Right cardiac atrium (tissue), 5 donors: ENCODE data around the gene MACF1. TPM values are rescaled to one million over a fixed set of nuclear protein-coding genes. Genes with fewer than 3 reads are reported as not detected.

Experiments
- ATAC-seq, 2 donors: fragments of 200-7000 bp; cut with Tn5 transposase; one replicate each; pipeline versions ENCODE4 v1.8.0 to v1.9.1; 2020; ENCODE audit warnings: moderate library complexity in 2 of 2, mild to moderate bottlenecking in 1 of 2
- DNase-seq, 3 donors: peaks; one replicate each; pipeline ENCODE4 v3.0.0-alpha.2; 2020
- H3K27ac ChIP-seq: one replicate; pipeline ENCODE4 v1.5.1; 2013; ENCODE audit warnings: mild to moderate bottlenecking, low read length, control low read depth, moderate library complexity
- H3K27me3 ChIP-seq: one replicate; pipeline ENCODE4 v1.6.1; 2013; ENCODE audit not compliant: control insufficient read depth, insufficient read depth
- H3K4me1 ChIP-seq: one replicate; pipeline ENCODE4 v1.6.1; 2013; ENCODE audit warnings: low read length; ENCODE audit not compliant: control insufficient read depth, insufficient read depth
- H3K4me3 ChIP-seq: one replicate; pipeline ENCODE4 v1.5.1; 2013; ENCODE audit warnings: low read length, control low read depth
- H3K9me3 ChIP-seq: one replicate; pipeline ENCODE4 v1.6.1; 2013; ENCODE audit warnings: low read length; ENCODE audit not compliant: control insufficient read depth
- WGBS: extraction: QIAGEN DNeasy Blood & Tissue Kit; methylation state at CpG from one replicate; pipeline ENCODE4 v1.1.7; 2013; 5-methylcytosine and 5-hydroxymethylcytosine counted together
- intact Hi-C, 4 donors: fragments of 100-400 bp; cut with DNase I; formaldehyde crosslinking; loops; one replicate each; pipeline versions ENCODE4 v1.11.0 to v1.14.0; 2022 to 2023
- polyA plus RNA-seq: library from polyadenylated mRNA; stranded (reverse); fragments of 200-250 nt; gene quantifications from one replicate; pipeline ENCODE4 v1.2.3, GENCODE V29; 2013
- total RNA-seq, 4 donors: library from RNA; stranded (reverse); fragmentation: NEBNext Ultra II Directional; extraction: Animal tissue kit (Norgen Biotek cat#: 25700); gene quantifications; one replicate each; pipeline ENCODE4 v1.2.1, GENCODE V29; 2021
- donor health status: healthy with polysubstance abuse.
- donor health status: DM: no; HTN: yes; CAD: no.
- donor health status: DM: no; HTN: no; CAD: no.
- donor health status: DM: no; HTN: yes; CAD: no; lungs with severe emphysema.
- donor health status: DM: yes; HTN: yes; CAD: no.

The MACF1 gene
- total and polyA plus RNA-seq, 5 donors, result 145 to 359 (median 316) TPM

DNA sequence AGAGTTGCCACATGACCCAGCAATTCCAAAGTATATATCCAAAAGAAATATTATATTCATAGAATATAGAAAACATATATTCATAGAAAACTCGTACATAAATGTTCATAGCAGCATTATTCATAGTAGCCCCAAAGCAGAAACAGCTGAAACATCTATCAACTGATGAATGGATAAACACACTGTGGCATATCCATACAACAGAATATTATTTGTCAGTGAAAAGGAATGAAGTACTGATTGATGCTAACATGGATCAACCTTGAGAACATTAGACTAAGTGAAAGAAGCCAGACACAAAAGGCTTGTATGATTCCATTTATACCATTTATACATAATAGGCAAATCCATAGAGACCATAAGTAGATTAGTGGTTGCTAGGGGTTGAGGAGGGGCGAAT lies 21.7 kb upstream of the MACF1 start:
- ATAC-seq (no peak), DNase-seq (no peak)
- Histone ChIP-seq H3K27me3 (no peaks in the 10 kb centered on the region), H3K4me1 (peaks cover 4% of the 10 kb centered on the region), H3K27ac (no peak overlapping the region), H3K9me3 (no peaks in the 10 kb centered on the region), H3K4me3 (no peak overlapping the region)
- intact Hi-C loops, result no loop called here
- WGBS, result 93% methylated on average over 2 of the region's 2 CpGs

DNA sequence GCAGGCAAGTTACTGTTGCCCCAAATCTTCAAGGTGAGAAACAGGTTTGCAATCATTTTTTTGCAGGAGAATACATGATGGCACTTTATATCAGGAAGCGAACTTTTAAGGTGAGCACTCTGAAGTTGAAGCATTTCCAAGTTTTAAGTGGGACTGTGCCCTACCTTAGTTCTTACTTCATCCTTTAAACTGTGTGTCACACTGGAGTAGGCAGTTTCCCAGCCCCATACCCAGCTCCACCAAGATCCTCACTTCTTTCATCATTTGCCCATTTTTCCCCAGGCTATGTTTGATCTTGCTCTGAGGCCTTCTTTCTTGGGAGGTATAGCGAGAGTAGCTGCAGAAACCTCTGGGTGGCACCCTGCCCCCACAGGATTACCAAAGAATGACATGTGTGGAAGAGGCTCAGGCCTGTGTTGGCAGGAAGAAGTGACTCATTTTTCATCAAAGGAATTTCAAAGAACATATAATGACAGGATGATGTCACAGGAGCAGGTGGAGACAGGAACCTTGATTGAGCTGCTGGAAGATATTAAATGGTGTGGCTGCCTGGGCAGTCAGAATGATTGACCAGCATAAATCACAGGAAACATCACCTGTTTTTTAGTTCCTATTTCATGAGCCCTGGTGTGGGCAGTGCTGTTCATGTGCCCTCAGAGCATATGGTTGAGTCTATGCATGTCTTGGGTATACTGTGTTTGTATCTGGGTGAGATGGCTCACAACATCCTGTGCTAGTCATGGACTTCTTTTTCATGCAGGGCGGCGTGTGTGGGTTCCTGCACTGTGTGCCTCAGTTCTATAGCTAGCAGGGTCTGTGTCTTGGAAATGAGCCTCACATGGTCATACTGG lies 20.8 kb upstream of the MACF1 start:
- 86% methylated on average over 4 of the region's 4 CpGs for WGBS
- intact Hi-C loops, result no loop called here
- peak overlapping the region; percentile 3 for H3K27ac ChIP-seq
- H3K27me3 ChIP-seq, result no peaks in the 10 kb centered on the region
- ATAC-seq, result peak; percentile 78 to 83
- no peaks in the 10 kb centered on the region for H3K9me3 ChIP-seq
- no peaks in the 10 kb centered on the region for H3K4me1 ChIP-seq
- peak in 1 of 3 donors; percentile 39 for DNase-seq
- H3K4me3 ChIP-seq, result no peak overlapping the region

DNA sequence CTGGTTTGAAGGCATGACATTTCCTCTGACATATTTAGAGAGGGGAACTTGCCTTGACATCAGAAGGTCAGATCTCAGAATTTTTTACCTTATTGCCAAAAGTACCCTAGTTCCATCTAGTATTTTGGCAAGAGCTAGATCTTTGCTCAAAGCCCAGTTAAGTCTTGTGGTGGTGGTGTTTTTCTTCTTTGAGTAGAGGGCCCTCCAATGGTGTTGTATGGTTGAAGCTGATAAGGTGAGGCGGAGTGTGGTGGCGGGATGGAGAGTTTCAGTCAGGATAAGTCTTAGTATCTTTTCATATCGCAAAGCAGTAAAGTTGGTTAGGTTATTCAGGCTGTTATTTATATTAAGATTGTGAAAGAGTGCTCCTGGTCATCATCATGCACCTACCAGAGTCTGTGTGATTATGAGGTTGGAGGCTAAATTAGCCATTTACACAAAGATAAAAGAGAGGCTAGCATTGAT lies 20.1 kb upstream of the MACF1 start:
- DNase-seq (no peak), ATAC-seq (peak in 1 of 2 donors; percentile 7)
- intact Hi-C loops, result no loop called here
- Histone ChIP-seq H3K27me3 (no peaks in the 10 kb centered on the region), H3K4me1 (no peaks in the 10 kb centered on the region), H3K4me3 (no peak overlapping the region), H3K9me3 (no peaks in the 10 kb centered on the region), H3K27ac (peak overlapping the region; percentile 3)
- 95% methylated on average over 3 of the region's 3 CpGs for WGBS

DNA sequence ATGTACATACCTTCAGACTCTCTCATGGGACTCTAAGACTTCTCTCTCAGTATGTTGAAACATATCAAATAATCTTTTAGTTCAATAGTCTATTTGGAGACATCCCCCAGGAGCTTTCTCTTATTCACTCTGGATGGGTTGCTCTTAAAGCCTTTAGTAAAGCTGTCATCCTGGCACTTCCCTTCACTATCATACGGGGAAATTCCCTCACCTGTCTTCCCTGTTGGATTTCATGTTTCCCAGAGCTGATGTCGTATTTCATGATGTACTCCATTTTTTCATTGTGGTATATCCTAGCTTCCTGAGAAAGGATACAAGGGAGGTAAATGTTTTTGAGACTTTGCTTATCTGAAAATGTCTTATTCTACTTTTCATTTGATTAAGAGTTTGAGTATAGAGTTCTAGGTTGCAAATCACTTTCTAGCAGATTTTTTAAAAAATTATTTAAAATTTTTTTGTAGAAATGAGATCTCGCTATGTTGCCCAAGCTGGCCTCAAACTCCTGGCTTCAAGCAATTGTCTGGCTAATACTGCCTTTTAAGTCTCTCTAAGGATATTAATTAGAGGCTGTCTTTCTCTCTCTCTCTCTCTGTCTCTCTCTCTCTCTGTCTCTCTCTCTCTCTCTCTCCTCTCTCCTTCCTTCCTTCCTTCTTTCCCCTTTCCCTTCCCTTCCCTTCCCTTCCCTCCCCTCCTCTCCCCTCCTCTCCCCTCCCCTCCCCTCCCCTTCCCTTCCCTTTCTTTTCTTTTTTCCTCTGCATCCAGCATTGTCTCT lies 17.0 kb upstream of the MACF1 start:
- no peak overlapping the region for H3K4me3 ChIP-seq
- no peaks in the 10 kb centered on the region for H3K27me3 ChIP-seq
- 81% methylated on average over 3 of the region's 3 CpGs for WGBS
- intact Hi-C loops, result no loop called here
- H3K27ac ChIP-seq, result no peak overlapping the region
- ATAC-seq, result no peak
- no peaks in the 10 kb centered on the region for H3K4me1 ChIP-seq
- no peaks in the 10 kb centered on the region for H3K9me3 ChIP-seq
- DNase-seq, result no peak

DNA sequence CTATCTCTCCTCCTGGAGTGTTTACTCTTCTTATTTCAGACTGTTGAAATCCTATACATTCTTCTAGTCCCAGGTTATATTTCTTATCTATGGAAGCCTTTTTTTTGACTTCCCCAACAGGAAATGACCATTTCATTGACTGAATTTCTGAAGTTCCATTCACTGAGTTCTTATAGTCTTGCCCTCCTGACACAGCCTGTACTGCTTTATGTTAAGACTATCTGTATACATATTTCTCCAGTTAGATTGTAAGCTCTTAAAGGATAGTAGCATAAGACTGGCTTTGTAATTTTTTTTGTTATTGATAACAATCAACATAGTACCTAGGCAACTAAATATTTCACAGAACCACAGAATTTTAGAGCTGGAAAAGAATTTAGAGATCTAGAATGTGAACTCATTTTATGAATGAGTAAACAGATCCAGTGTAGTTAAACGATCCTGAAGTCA lies 14.9 kb upstream of the MACF1 start:
- Histone ChIP-seq H3K27me3 (no peaks in the 10 kb centered on the region), H3K4me3 (no peak overlapping the region), H3K9me3 (no peaks in the 10 kb centered on the region), H3K27ac (no peak overlapping the region), H3K4me1 (no peaks in the 10 kb centered on the region)
- WGBS, result 51% methylated on average over 1 of the region's 1 CpG
- ATAC-seq, result no peak
- no peak for DNase-seq
- intact Hi-C loops, result loop anchor here (2.0 to 10.0 kb wide), 4 partner anchors 68 to 87 kb away; no protein-coding TSS in a partner anchor

DNA sequence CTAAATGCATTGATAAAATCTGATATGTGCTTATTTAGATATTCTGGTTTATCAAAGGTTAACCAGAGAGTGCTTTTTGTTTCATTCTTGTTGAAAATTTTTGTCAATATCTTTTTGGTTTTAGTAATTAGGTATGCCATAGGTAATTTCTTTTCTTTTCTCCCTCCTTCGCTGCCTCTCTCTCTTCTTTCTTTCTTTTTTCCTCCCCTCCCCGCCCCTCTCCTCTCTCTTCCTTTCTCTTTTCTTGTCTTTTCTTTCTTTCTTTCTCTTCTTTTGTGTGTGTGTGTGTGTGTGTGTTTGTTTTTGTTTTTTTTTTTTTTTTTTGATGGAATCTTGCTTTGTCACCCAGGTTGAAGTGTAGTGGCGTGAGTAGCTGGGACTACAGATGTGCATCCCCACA lies 14.4 kb upstream of the MACF1 start:
- Histone ChIP-seq H3K9me3 (no peaks in the 10 kb centered on the region), H3K4me3 (no peak overlapping the region), H3K27me3 (no peaks in the 10 kb centered on the region), H3K27ac (no peak overlapping the region), H3K4me1 (no peaks in the 10 kb centered on the region)
- no peak for ATAC-seq
- intact Hi-C loops, result loop anchor here (2.0 to 10.0 kb wide), 4 partner anchors 67 to 88 kb away; no protein-coding TSS in a partner anchor
- DNase-seq, result no peak
- 92% methylated on average over 3 of the region's 3 CpGs for WGBS

DNA sequence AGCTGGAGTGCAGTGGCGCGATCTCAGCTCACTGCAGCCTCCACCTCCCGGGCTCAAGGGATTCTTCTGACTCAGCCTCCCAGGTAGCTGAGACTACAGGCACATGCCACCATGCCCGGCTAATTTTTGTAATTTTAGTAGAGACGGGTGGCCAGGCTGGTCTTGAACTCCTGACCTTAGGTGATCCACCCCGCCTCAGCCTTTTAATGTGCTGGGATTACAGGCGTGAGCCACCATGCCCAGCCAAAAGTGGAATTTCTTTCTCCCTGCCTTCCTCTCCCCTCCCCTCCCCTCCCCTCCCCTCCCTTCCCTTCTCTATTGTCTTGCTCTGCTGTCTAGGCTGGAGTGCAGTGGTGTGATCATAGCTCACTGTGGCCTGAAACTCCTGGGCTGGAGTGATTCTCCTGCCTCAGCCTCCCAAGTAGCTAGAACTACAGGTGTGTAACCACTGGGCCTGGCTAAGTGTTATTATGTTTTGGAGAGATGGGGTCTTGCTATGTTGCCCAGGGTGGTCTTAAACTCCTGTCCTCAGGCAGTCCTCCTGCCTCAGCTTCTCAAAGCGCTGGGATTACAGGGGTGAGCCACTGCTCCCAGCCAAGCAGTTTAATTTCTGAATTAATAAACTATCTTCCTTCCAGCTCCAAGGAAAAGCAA lies 10.0 kb upstream of the MACF1 start:
- Histone ChIP-seq H3K9me3 (no peaks in the 10 kb centered on the region), H3K27me3 (no peaks in the 10 kb centered on the region), H3K4me3 (no peak overlapping the region), H3K27ac (no peak overlapping the region), H3K4me1 (peaks cover 2% of the 10 kb centered on the region)
- intact Hi-C loops, result loop anchor here (5.0 to 10.0 kb wide), 3 partner anchors 63 to 92 kb away; no protein-coding TSS in a partner anchor
- DNase-seq (no peak), ATAC-seq (no peak)
- 80% methylated on average over 8 of the region's 8 CpGs for WGBS

DNA sequence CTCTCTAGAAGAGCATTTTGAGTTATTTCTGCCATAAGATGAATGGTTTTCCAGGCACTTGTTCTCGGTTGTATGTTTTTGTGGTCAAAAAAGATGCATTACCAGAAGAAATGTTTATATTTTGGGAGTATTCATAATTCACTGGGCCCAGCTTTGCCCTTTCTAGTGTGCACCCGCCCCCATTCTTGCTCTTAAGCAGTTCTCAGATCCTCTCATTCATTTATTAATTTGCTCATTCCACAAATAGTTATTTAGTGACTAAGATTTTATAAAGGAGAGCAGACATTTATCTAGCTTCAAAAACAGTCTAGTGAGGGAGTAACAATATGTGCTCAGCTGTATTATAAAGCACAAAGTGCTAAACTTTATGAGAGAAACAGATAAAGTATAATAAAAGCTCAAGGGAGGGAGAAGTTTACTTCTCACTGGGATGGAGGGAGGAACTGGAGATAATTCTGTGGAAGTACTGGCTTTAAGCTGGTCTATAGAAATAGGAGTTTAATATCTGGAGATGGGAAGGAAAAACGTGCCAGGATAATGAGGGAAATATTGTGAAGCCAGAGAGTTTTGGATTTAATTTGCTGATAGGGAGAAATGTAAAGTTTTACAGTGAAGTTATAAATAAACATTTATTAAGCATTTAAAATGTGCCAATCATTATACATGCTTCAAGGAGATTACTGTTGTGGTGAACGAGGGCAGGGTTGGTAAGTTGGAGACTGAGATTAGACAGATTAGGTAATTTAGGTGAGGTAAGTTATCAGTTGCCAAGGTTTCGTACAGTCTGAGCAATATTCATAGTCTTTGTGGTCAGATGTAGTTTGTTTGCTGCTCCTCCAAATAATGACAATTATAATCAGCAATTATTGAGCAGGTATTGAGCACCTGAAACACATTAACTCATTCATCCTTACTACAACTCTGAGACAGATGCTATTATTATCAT lies 9.1 kb upstream of the MACF1 start:
- Histone ChIP-seq H3K4me1 (peaks cover 2% of the 10 kb centered on the region), H3K27ac (no peak overlapping the region), H3K4me3 (no peak overlapping the region), H3K9me3 (no peaks in the 10 kb centered on the region), H3K27me3 (no peaks in the 10 kb centered on the region)
- no peak for DNase-seq
- 58% methylated on average over 5 of the region's 5 CpGs for WGBS
- intact Hi-C loops, result loop anchor here in 1 of 4 donors (5.0 to 10.0 kb wide), 2 partner anchors 62 to 91 kb away; no protein-coding TSS in a partner anchor
- ATAC-seq, result no peak

DNA sequence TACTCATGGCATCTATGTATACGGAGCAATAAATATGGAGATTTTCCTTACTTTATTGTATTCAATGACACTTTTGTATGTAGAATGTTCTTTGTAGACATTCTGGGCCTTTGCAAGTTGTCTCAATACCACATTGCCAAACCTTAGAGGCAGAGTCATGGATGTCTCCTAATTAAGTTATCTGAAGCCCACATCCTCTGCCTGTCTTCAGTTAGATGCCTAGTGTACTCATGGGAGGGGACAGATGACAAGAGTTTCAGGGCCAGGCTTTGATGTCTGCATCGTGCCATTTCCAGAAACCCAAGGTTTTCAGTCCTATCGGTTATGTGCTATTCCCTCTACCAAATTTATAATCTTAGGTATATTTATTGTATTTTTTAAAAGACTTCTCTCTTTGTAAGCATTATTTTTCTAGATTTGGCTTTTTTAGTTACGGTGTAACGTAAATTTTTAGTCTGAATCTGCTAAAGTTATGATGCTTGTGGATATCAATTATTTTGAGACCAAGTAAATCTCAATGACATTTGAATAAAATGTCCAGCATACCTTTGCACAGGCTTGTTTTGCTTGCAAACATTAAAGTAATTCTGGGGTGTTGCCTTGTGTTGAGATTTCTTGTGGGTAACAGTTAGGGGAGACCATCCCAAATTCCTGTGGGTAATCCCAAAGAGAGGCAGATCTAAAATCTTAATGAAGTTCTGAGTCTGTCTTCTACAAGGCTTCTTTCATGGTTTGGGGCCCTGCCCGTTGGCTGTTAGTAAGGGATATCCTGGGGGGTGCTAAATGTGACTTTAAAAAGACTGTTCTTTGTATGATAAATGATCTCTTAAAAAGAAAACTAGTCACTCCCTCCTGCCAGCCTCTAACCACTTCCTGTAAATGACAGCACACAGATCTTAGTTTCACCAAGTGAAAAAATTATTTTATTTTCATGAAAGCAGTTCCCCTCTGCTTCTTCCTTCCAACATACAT lies 8.0 kb upstream of the MACF1 start:
- Histone ChIP-seq H3K4me3 (no peak overlapping the region), H3K4me1 (peaks cover 2% of the 10 kb centered on the region), H3K27ac (no peak overlapping the region), H3K27me3 (no peaks in the 10 kb centered on the region), H3K9me3 (no peaks in the 10 kb centered on the region)
- no peak for DNase-seq
- peak in 1 of 2 donors; percentile 20 for ATAC-seq
- intact Hi-C loops, result loop anchor here in 1 of 4 donors (5.0 to 10.0 kb wide), 2 partner anchors 61 to 92 kb away; no protein-coding TSS in a partner anchor
- WGBS, result 76% methylated on average over 6 of the region's 6 CpGs
